Esophagus squamous epithelium (tissue), 5 donors: ENCODE results near the gene MTA3. TPM values are rescaled to one million over a fixed set of nuclear protein-coding genes. Genes with fewer than 3 reads are reported as not detected.

Source experiments
- DNase-seq: peaks from one replicate; lab custom pipeline; 2025; lab: John Stamatoyannopoulos, UW
- H3K27ac ChIP-seq, 4 donors: fragments of 200-600 bp; sonication (generic); one replicate each; pipeline ENCODE4 v1.5.1; 2016 to 2019; ENCODE audit warnings: mild to moderate bottlenecking in 1 of 4
- H3K27me3 ChIP-seq, 4 donors: fragments of 200-600 bp; sonication (generic); 1 replicate in 3 of 4; 2 replicates in 1 of 4; pipeline versions ENCODE4 v1.5.1 to v1.6.0; 2017 to 2021; ENCODE audit warnings: antibody characterized with exemption in 1 of 4
- H3K36me3 ChIP-seq, 3 donors: fragments of 200-600 bp; sonication (generic); one replicate each; pipeline ENCODE4 v1.5.1; 2016 to 2019
- H3K4me1 ChIP-seq, 3 donors: fragments of 200-600 bp; sonication (generic); one replicate each; pipeline ENCODE4 v1.5.1; 2017 to 2019
- H3K4me3 ChIP-seq, 4 donors: fragments of 200-600 bp; sonication (generic); 1 replicate in 3 of 4; 2 replicates in 1 of 4; pipeline ENCODE4 v1.5.1; 2016 to 2019; ENCODE audit warnings: mild to moderate bottlenecking in 2 of 4, moderate library complexity in 1 of 4
- H3K9me3 ChIP-seq, 3 donors: fragments of 200-600 bp; sonication (generic); one replicate each; pipeline ENCODE4 v1.5.1; 2016 to 2019
- CTCF ChIP-seq, 6 experiments: fragments of 450-650 bp in 4 of 6; fragments of 200-600 bp in 2 of 6; sonication (generic) in 2 of 6; IDR thresholded peaks; one replicate each; pipeline ENCODE4 v1.5.1; 2016 to 2019; ENCODE audit warnings: antibody characterized with exemption in 6 of 6, mild to moderate bottlenecking in 4 of 6, moderate library complexity in 4 of 6
- POLR2A ChIP-seq, 4 donors: fragments of 450-650 bp; IDR thresholded peaks; one replicate each; pipeline ENCODE4 v1.6.1; 2017; ENCODE audit warnings: antibody characterized with exemption in 4 of 4, mild to moderate bottlenecking in 4 of 4, moderate library complexity in 3 of 4
- WGBS, 2 donors: methylation state at CpG; one replicate each; pipeline ENCODE4 v1.1.5; 2018; 5-methylcytosine and 5-hydroxymethylcytosine counted together
- intact Hi-C: fragments of 100-400 bp; cut with DNase I; formaldehyde crosslinking; loops from one replicate; pipeline ENCODE4 v1.15.0; 2022
- total RNA-seq, 4 donors: library from RNA; depleted of rRNA; stranded (reverse); fragments of >200 nt; gene quantifications; one replicate each; pipeline ENCODE4 v1.1.0, GENCODE V29; 2016
- donor health status: DM: yes; HTN: yes; CAD: no.

The MTA3 gene
- total RNA-seq: 10 to 100 TPM; 26.5 to 37.2 (median 34.4) TPM

- H3K4me3 ChIP-seq: peak within 1 kb of the TSS; percentile 63 to 99 (median 76)
- intact Hi-C loops: no loop called here
- no peaks in the 10 kb centered on the region for H3K27me3 ChIP-seq
- peak within 1 kb of the TSS; percentile 87 to 95 (median 94) for H3K27ac ChIP-seq
- no peaks in the 10 kb centered on the region for H3K9me3 ChIP-seq
- no CpG with 5 or more reads among the region's 67 CpGs for whole genome bisulfite sequencing, 2 donors
- TF ChIP-seq CTCF (IDR thresholded peaks at IDR 0.05) (no peak), POLR2A (IDR thresholded peaks at IDR 0.05) (peak in 1 of 4 donors; percentile 21)
- DNase-seq: no peak
- H3K4me1 ChIP-seq: peaks cover 9 to 46% (median 17%) of the 10 kb centered on the region in 3 donors
- H3K36me3 ChIP-seq: peaks cover 0 to 29% (median 0%) of the 10 kb centered on the region in 3 donors
These were observed at the start of gene MTA3 for GRCh38 chr2:42568401-42569115. TSS of gene MTA3 (plus strand) at chr2:42568632. CDS start at chr2:42568746, 114 bp downstream.

- Histone ChIP-seq H3K36me3 (no peaks in the 10 kb centered on the region), H3K27ac (no peak overlapping the region), H3K27me3 (no peaks in the 10 kb centered on the region), H3K4me3 (no peak overlapping the region), H3K4me1 (no peaks in the 10 kb centered on the region), H3K9me3 (no peaks in the 10 kb centered on the region)
- intact Hi-C loops: no loop called here
- 76 to 87% methylated on average over 8 of the region's 8 CpGs for WGBS, 2 donors
- no peak for DNase-seq
- no peak for TF ChIP-seq POLR2A (IDR thresholded peaks at IDR 0.05)
- no peak for TF ChIP-seq CTCF (IDR thresholded peaks at IDR 0.05)
These were observed 48.8 kb upstream of the MTA3 start for GRCh38 chr2:42519624-42520023.

- no peak overlapping the region for H3K27ac ChIP-seq
- H3K36me3 ChIP-seq: no peaks in the 10 kb centered on the region
- TF ChIP-seq CTCF (IDR thresholded peaks at IDR 0.05) (no peak), POLR2A (IDR thresholded peaks at IDR 0.05) (no peak)
- H3K4me1 ChIP-seq: no peaks in the 10 kb centered on the region
- intact Hi-C loops: no loop called here
- no peaks in the 10 kb centered on the region for H3K9me3 ChIP-seq
- 68 to 75% methylated on average over 1 to 2 of the region's 2 CpGs for WGBS, 2 donors
- DNase-seq: no peak
- no peaks in the 10 kb centered on the region for H3K27me3 ChIP-seq
- no peak overlapping the region for H3K4me3 ChIP-seq
These were observed 46.4 kb upstream of the MTA3 start for GRCh38 chr2:42522035-42522434.

- H3K4me3 ChIP-seq: no peak overlapping the region
- DNase-seq: no peak
- no peaks in the 10 kb centered on the region for H3K4me1 ChIP-seq
- intact Hi-C loops: no loop called here
- no peak for TF ChIP-seq POLR2A (IDR thresholded peaks at IDR 0.05)
- no peak for TF ChIP-seq CTCF (IDR thresholded peaks at IDR 0.05)
- H3K9me3 ChIP-seq: no peaks in the 10 kb centered on the region
- H3K36me3 ChIP-seq: no peaks in the 10 kb centered on the region
- WGBS, 2 donors: 70 to 79% methylated on average over 12 to 13 of the region's 13 CpGs
- no peak overlapping the region for H3K27ac ChIP-seq
- H3K27me3 ChIP-seq: no peaks in the 10 kb centered on the region
These were observed 45.1 kb upstream of the MTA3 start for GRCh38 chr2:42523341-42523740.

- Histone ChIP-seq H3K9me3 (no peaks in the 10 kb centered on the region), H3K27ac (no peak overlapping the region), H3K4me3 (no peak overlapping the region), H3K27me3 (no peaks in the 10 kb centered on the region), H3K4me1 (no peaks in the 10 kb centered on the region), H3K36me3 (no peaks in the 10 kb centered on the region)
- DNase-seq: no peak
- TF ChIP-seq CTCF (IDR thresholded peaks at IDR 0.05): no peak
- TF ChIP-seq POLR2A (IDR thresholded peaks at IDR 0.05): no peak
- 92 to 100% methylated on average over 3 to 4 of the region's 4 CpGs for WGBS, 2 donors
- intact Hi-C loops: no loop called here
These were observed 36.0 kb upstream of the MTA3 start for GRCh38 chr2:42532397-42532796.
